Stomach (tissue), 4 donors: ENCODE measurements around the gene SGTA.

ENCODE experiments used
- CTCF ChIP-seq, 7 experiments: fragments of 450-650 bp in 4 of 7; fragments of 200-600 bp in 3 of 7; sonication (generic) in 3 of 7; IDR thresholded peaks; one replicate each; pipeline ENCODE4 v1.5.1; 2016 to 2019; ENCODE audit warnings: antibody characterized with exemption in 7 of 7, control low read depth in 2 of 7, mild to moderate bottlenecking in 1 of 7
- POLR2A ChIP-seq, 4 donors: fragments of 450-650 bp; IDR thresholded peaks; one replicate each; pipeline ENCODE4 v1.6.1; 2016; ENCODE audit warnings: antibody characterized with exemption in 4 of 4, control low read depth in 2 of 4, mild to moderate bottlenecking in 1 of 4, moderate library complexity in 1 of 4

GRCh38 chr19:2811735-2812413, 28.8 kb upstream of the SGTA start:
- TF ChIP-seq CTCF (IDR thresholded peaks at IDR 0.05) (no peak), POLR2A (IDR thresholded peaks at IDR 0.05) (no peak)
